ENCODE measurements around the gene PHETA2. TPM values are rescaled to one million over a fixed set of nuclear protein-coding genes. Genes with fewer than 3 reads are reported as not detected.

Gene PHETA2
- total and polyA plus RNA-seq, 10 donors: 3.1 to 11.5 (median 7.9) TPM

DNA sequence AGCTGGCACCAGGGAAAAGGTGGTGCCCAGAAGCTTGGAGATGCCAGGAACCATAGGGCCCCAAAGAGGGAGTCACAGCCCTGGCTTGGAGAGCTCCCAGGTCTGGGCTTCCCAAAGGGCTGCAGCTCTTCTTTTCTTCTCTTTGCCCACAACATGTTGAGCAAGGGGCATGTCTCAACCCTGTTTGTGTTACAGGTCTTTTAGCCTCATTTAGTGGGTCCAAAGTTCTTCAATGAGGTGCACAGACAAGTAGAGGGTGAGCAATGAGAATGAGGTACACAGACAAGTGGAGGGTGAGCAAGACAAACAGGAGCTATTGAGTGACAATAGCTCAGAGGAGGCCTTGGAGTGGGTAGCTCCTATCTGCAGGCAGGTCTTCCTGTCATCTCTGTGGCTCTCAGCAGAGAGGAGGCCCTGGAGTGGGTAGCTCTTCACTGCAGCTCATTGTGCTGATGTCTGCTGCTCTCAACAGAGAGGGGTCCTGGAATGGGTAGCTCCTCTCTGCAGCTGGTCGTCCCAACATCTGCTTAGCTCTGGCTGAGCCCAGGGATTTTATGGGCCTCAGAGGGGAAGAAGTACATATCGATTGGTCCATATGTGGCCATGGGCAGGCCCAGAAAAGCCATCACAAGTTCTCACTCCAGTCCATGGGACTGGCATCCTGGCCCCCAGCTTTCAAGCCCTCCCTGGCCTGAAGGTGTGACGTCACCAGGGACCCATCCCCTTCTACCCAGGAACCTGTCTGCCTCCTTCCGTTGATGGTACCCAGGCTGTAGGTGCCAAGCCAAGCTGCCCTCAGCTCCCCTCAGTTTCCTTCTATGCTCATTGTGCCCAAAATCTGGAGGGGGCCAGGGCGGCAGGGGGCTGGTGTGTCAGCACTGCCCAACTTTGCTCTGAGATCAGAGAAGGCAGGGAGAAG lies 40.5 kb upstream of the PHETA2 start:
- no peaks in the 10 kb centered on the region for H3K4me1 ChIP-seq
- no peaks in the 10 kb centered on the region for H3K27me3 ChIP-seq (replicated peaks in 1 of 7)
- peaks cover 0 to 28% (median 24%) of the 10 kb centered on the region in 8 donors for H3K9me3 ChIP-seq
- H3K27ac ChIP-seq: no peak overlapping the region
- H3K36me3 ChIP-seq: peaks cover 0 to 11% (median 0%) of the 10 kb centered on the region in 6 donors
- WGBS, 5 donors: 81 to 95% (median 90%) methylated on average over 5 of the region's 5 CpGs
- no peak overlapping the region for H3K4me3 ChIP-seq
- DNase-seq: no peak
- no peak for TF ChIP-seq POLR2AphosphoS5 (IDR thresholded peaks at IDR 0.05)
- no peak for TF ChIP-seq POLR2A (IDR thresholded peaks at IDR 0.05)
- TF ChIP-seq, protein P1, sequence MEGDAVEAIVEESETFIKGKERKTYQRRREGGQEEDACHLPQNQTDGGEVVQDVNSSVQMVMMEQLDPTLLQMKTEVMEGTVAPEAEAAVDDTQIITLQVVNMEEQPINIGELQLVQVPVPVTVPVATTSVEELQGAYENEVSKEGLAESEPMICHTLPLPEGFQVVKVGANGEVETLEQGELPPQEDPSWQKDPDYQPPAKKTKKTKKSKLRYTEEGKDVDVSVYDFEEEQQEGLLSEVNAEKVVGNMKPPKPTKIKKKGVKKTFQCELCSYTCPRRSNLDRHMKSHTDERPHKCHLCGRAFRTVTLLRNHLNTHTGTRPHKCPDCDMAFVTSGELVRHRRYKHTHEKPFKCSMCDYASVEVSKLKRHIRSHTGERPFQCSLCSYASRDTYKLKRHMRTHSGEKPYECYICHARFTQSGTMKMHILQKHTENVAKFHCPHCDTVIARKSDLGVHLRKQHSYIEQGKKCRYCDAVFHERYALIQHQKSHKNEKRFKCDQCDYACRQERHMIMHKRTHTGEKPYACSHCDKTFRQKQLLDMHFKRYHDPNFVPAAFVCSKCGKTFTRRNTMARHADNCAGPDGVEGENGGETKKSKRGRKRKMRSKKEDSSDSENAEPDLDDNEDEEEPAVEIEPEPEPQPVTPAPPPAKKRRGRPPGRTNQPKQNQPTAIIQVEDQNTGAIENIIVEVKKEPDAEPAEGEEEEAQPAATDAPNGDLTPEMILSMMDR (IDR thresholded peaks at IDR 0.05 in 8 of 11, conservative IDR thresholded peaks at IDR 0.05 in 3 of 11): no peak
- intact Hi-C loops (cut with DNase I; ENCODE audit: low total_unique reads): no loop called here

DNA sequence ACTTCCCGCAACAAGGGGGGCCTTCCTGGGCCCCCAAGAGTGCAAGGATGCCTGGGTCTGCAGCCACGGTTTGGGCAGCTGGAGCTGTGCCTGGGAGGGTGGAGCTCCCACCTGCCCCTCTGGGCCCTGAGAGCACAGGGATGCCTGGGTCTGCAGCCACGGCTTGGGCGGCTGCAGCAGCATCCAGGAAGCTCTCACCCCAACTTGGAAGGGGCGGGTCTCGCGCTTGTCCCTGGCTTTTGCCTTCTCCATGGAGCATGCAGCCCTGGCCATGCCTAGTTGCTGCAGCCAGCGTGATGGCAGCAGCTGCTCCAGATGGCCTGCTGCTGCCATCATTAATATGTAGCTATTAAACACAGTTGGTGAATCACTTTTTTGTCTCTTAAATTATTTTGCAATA lies 38.8 kb upstream of the PHETA2 start:
- TF ChIP-seq POLR2A (IDR thresholded peaks at IDR 0.05) (no peak), POLR2AphosphoS5 (IDR thresholded peaks at IDR 0.05) (no peak)
- TF ChIP-seq, protein P1 (IDR thresholded peaks at IDR 0.05 in 8 of 11, conservative IDR thresholded peaks at IDR 0.05 in 3 of 11): no peak
- no peak overlapping the region for H3K27ac ChIP-seq
- intact Hi-C loops (cut with DNase I; ENCODE audit: low total_unique reads): no loop called here
- H3K27me3 ChIP-seq (replicated peaks in 1 of 7): no peaks in the 10 kb centered on the region
- peaks cover 0 to 11% (median 0%) of the 10 kb centered on the region in 6 donors for H3K36me3 ChIP-seq
- peaks cover 0 to 28% (median 24%) of the 10 kb centered on the region in 8 donors for H3K9me3 ChIP-seq
- H3K4me3 ChIP-seq: no peak overlapping the region
- no peak for DNase-seq
- WGBS, 5 donors: 80 to 96% (median 89%) methylated on average over 6 to 8 of the region's 8 CpGs
- H3K4me1 ChIP-seq: peaks cover 0 to 5% (median 0%) of the 10 kb centered on the region in 6 donors

GRCh38 chr22:42039271-42039670 lies 34.8 kb upstream of the PHETA2 start:
- no peak for DNase-seq
- Histone ChIP-seq H3K36me3 (no peaks in the 10 kb centered on the region), H3K9me3 (peaks cover 0 to 32% (median 25%) of the 10 kb centered on the region in 8 donors), H3K4me1 (peaks cover 0 to 5% (median 0%) of the 10 kb centered on the region in 6 donors), H3K27me3 (replicated peaks in 1 of 7) (no peaks in the 10 kb centered on the region), H3K4me3 (no peak overlapping the region), H3K27ac (no peak overlapping the region)
- no peak for TF ChIP-seq POLR2A (IDR thresholded peaks at IDR 0.05)
- TF ChIP-seq, protein P1 (IDR thresholded peaks at IDR 0.05 in 8 of 11, conservative IDR thresholded peaks at IDR 0.05 in 3 of 11): no peak
- TF ChIP-seq POLR2AphosphoS5 (IDR thresholded peaks at IDR 0.05): no peak
- 93 to 98% (median 95%) methylated on average over 5 of the region's 5 CpGs for WGBS, 5 donors
- intact Hi-C loops (cut with DNase I; ENCODE audit: low total_unique reads): no loop called here

DNA sequence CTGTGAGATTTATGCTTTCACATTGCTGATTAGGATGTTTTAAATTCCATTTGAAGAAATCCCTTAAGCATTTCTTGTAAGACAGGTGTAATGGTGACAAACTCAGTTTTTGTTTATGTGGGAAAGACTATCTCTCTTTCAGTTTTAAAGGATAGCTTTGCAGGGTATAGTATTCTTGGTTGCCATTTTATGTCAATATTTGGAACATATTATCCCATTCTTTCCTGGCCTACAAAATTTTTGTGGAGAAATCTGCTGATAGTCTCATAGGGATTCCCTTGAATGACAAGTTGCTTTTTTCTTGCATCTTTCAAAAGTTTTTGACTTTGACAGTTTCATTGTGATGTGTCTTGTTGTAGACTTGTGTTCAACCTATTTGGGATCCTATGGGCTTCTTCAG lies 32.3 kb upstream of the PHETA2 start:
- Histone ChIP-seq H3K9me3 (peaks cover 0 to 21% (median 15%) of the 10 kb centered on the region in 8 donors), H3K36me3 (no peaks in the 10 kb centered on the region), H3K4me3 (no peak overlapping the region), H3K27ac (no peak overlapping the region), H3K27me3 (replicated peaks in 1 of 7) (no peaks in the 10 kb centered on the region), H3K4me1 (peaks cover 0 to 5% (median 0%) of the 10 kb centered on the region in 6 donors)
- no peak for DNase-seq
- TF ChIP-seq POLR2AphosphoS5 (IDR thresholded peaks at IDR 0.05): no peak
- TF ChIP-seq POLR2A (IDR thresholded peaks at IDR 0.05): no peak
- TF ChIP-seq, protein P1 (IDR thresholded peaks at IDR 0.05 in 8 of 11, conservative IDR thresholded peaks at IDR 0.05 in 3 of 11): no peak
- intact Hi-C loops (cut with DNase I; ENCODE audit: low total_unique reads): no loop called here
